PC-9 (cell line): ENCODE data around the gene SHISA9.

Source experiments
- EZH2 ChIP-seq: fragments of 200-600 bp; sonication (generic); IDR thresholded peaks from 2 replicates; pipeline ENCODE4 v1.8.0; 2017; ENCODE audit warnings: antibody characterized with exemption, low read depth
- TF ChIP-seq, protein P1 (sequence below): fragments of 200-600 bp; sonication (generic); conservative IDR thresholded peaks from 2 replicates; pipeline ENCODE4 v1.6.1; 2017; ENCODE audit warnings: mixed run types, antibody characterized with exemption, mild to moderate bottlenecking, moderate library complexity

- TF ChIP-seq, protein P1, sequence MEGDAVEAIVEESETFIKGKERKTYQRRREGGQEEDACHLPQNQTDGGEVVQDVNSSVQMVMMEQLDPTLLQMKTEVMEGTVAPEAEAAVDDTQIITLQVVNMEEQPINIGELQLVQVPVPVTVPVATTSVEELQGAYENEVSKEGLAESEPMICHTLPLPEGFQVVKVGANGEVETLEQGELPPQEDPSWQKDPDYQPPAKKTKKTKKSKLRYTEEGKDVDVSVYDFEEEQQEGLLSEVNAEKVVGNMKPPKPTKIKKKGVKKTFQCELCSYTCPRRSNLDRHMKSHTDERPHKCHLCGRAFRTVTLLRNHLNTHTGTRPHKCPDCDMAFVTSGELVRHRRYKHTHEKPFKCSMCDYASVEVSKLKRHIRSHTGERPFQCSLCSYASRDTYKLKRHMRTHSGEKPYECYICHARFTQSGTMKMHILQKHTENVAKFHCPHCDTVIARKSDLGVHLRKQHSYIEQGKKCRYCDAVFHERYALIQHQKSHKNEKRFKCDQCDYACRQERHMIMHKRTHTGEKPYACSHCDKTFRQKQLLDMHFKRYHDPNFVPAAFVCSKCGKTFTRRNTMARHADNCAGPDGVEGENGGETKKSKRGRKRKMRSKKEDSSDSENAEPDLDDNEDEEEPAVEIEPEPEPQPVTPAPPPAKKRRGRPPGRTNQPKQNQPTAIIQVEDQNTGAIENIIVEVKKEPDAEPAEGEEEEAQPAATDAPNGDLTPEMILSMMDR, result no peak
- no peak for TF ChIP-seq EZH2
Measured at GRCh38 chr16:13181432-13181831, 280.0 kb downstream of the SHISA9 start.
